D721Med (cell line): ENCODE data around the gene CAMKV.

Experiments used
- DNase-seq: peaks from one replicate; pipeline ENCODE4 v3.0.0; 2011; ENCODE audit warnings: low spot score; ENCODE audit not compliant: insufficient read length
- FAIRE-seq: peaks from 2 replicates; lab custom pipeline; 2011; peaks lifted over from hg19 to GRCh38; lab: Jason Lieb, UNC
- CTCF ChIP-seq: IDR thresholded peaks from 2 replicates; pipeline ENCODE4 v1.5.1; 2012; ENCODE audit warnings: mild to moderate bottlenecking, control low read depth; ENCODE audit not compliant: insufficient read depth; ENCODE audit errors: missing control alignments

Gene CAMKV

DNA sequence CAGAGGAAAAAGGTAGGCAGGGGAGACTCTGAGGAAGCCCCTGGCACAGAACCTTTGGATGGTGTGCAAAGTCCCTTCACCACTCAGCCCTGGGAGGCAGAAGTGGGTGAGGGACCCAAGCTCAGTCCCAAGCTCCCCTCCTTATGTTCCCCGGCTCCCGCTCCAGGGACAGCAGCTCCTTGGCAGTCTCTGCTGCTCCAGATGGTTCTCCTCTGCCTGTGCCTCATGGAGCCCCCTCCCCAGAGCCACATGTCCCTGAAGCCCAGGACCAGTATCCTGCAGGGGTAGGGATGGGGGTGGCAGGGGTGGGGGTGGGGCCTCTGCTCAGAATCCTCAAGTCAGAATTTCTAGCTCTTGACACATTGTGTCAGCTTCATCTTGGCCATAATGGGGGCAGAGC, 8.0 kb upstream of the CAMKV start:
- FAIRE-seq (no peak), DNase-seq (no peak)
- TF ChIP-seq CTCF: no peak

DNA sequence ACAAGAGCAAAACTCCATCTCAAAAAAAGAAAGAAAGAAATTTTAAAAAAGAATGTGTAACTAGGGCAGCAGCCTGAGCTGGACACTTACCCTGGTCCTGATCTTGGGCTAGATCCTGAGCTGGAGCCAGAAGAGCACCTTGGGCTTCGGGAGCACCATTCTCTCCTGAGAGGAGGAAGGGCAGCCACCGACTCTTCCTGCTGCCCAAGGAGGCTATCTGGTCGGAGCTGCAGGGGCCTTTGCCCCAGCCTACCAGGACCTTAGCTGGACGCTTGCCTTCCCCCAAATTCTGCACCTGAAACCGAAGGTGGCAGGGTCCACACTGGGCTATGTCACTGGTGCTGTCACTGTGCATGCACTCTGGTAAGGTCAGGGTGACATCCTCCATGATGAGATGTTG, 6.9 kb upstream of the CAMKV start:
- TF ChIP-seq CTCF: no peak
- DNase-seq (no peak), FAIRE-seq (no peak)

GRCh38 chr3:49873623-49874022, 3.9 kb upstream of the CAMKV start:
- TF ChIP-seq CTCF: no peak
- FAIRE-seq (no peak), DNase-seq (no peak)

GRCh38 chr3:49872801-49873281, 3.1 kb upstream of the CAMKV start:
- DNase-seq (no peak), FAIRE-seq (no peak)
- no peak for TF ChIP-seq CTCF

GRCh38 chr3:49871531-49872153, 1.9 kb upstream of the CAMKV start:
- no peak for FAIRE-seq
- TF ChIP-seq CTCF: no peak

DNA sequence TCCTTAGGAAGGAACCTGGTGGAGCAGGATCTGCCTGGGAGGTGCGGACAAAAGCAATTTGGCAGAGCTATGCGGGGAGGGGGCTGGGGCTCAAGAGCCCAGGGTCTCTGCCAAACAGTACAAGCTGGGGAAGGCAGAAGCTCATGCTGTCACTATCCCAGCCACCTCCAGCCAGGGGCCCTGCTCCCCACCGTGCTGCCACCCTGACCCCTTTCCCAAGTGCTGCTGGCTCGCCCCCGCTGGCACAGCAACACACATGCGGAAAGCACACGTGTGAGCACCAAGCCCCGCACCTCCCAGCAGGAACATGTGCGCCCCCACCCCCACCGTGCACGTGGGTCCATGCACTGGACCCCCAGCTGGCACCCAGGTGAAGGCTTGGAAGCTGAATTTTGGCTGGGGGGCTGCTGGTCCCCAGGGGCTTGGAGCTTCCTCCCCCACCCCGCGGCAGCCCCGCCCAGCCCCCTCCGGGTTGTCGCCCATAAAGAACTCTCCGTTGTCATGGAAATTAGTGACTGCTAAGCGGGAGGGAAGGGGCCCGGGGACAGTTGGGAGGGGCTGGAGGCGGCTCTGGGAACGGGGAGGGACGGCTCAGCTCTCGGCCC, 742 bp downstream of the CAMKV start:
- FAIRE-seq: no peak
- DNase-seq: no peak
- no peak for TF ChIP-seq CTCF

More at GRCh38 chr3:49871531-49872153, 1.9 kb upstream of the CAMKV start:
- DNase-seq: no peak

GRCh38 chr3:49867871-49868321, 1.8 kb downstream of the CAMKV start:
- no peak for DNase-seq
- no peak for FAIRE-seq

More at GRCh38 chr3:49867871-49868321, 1.8 kb downstream of the CAMKV start:
- no peak for TF ChIP-seq CTCF
